Epithelial cell of proximal tubule (primary cell): ENCODE data around the gene HS6ST2. TPM values are rescaled to one million over a fixed set of nuclear protein-coding genes. Genes with fewer than 3 reads are reported as not detected.

ENCODE experiments used
- DNase-seq: peaks from one replicate; pipeline ENCODE4 v3.0.0-alpha.2; 2011; ENCODE audit warnings: low read depth
- H3K4me3 ChIP-seq: 2 replicates; pipeline ENCODE4 v1.5.1; 2011; ENCODE audit warnings: low read depth, mild to moderate bottlenecking, low read length
- CTCF ChIP-seq: conservative IDR thresholded peaks from 2 replicates; pipeline ENCODE4 v1.5.1; 2012; ENCODE audit warnings: low read depth, mild to moderate bottlenecking, low read length
- total RNA-seq: library from RNA; depleted of rRNA; stranded (reverse); fragments of >200 nt; gene quantifications from 2 replicates; pipeline ENCODE4 v1.2.3, GENCODE V29; 2015

Gene HS6ST2
- total RNA-seq: 9.2 and 10.5 TPM in 2 replicates

- no peak for TF ChIP-seq CTCF
- peak within 1 kb of the TSS; percentile 50 for H3K4me3 ChIP-seq
- no peak for DNase-seq
Observed at GRCh38 chrX:132958091-132958703, at the start of gene HS6ST2. TSS of gene HS6ST2 (minus strand) at chrX:132958629.

DNA sequence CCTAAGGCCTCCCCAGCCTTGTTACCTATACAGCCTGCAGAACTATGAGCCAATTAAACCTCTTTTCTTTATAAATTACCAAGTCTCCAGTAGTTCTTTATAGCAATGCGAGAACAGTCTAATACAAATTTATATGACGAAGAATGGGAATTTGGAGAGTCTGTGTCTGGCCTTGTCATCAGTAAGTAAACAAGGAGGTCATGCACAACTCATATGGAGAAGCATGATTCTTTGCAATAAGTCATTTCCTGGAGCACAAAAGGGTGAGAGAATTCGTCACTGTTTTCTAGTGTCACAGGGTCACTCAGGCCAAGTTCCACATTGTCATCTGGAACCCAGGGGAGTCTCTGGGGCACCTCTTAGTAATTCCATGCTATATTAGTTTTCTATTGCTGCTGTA is 49.0 kb upstream of the HS6ST2 start:
- H3K4me3 ChIP-seq: no peak overlapping the region
- TF ChIP-seq CTCF: no peak
- DNase-seq: no peak

- no peak overlapping the region for H3K4me3 ChIP-seq
- TF ChIP-seq CTCF: no peak
- DNase-seq: no peak
Observed at GRCh38 chrX:133005616-133006015, 47.2 kb upstream of the HS6ST2 start.

GRCh38 chrX:133005042-133005441 is 46.6 kb upstream of the HS6ST2 start:
- TF ChIP-seq CTCF: peak; percentile 70
- no peak for DNase-seq
- H3K4me3 ChIP-seq: no peak overlapping the region

- no peak for DNase-seq
- TF ChIP-seq CTCF: no peak
- H3K4me3 ChIP-seq: no peak overlapping the region
Observed at GRCh38 chrX:132999209-132999608, 40.8 kb upstream of the HS6ST2 start.

GRCh38 chrX:132990835-132991234 is 32.4 kb upstream of the HS6ST2 start:
- H3K4me3 ChIP-seq: no peak overlapping the region
- TF ChIP-seq CTCF: no peak
- no peak for DNase-seq

DNA sequence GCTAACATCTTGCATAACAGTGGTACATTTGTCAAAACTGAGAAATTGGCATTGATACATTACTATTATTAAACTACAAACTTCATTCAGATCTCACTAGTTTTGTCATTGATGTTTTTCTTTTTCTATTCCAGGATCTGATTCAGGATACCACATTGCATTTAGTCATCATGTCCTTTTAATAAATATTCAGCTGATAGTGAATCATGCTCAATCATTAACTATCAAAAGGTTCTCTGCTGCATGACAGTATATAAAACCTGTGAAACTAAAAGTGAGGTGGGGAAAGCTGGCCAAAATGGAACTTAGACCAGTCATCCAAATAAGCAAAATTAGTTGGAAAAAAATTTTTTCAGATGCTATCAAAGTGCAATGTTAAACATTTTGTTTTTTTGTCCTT is 28.1 kb upstream of the HS6ST2 start:
- H3K4me3 ChIP-seq: no peak overlapping the region
- TF ChIP-seq CTCF: no peak
- DNase-seq: no peak
